Epithelial cell of proximal tubule (primary cell): ENCODE data around the gene MCM9. TPM values are rescaled to one million over a fixed set of nuclear protein-coding genes. Genes with fewer than 3 reads are reported as not detected.
A peak's percentile ranks its signal among the peaks of the same experiment; 100 is the strongest.

ENCODE experiments used
- DNase-seq: peaks from one replicate; pipeline ENCODE4 v3.0.0-alpha.2; 2011; ENCODE audit warnings: low read depth
- H3K4me3 ChIP-seq: 2 replicates; pipeline ENCODE4 v1.5.1; 2011; ENCODE audit warnings: low read depth, mild to moderate bottlenecking, low read length
- CTCF ChIP-seq: conservative IDR thresholded peaks from 2 replicates; pipeline ENCODE4 v1.5.1; 2012; ENCODE audit warnings: low read depth, mild to moderate bottlenecking, low read length
- total RNA-seq: library from RNA; depleted of rRNA; stranded (reverse); fragments of >200 nt; gene quantifications from 2 replicates; pipeline ENCODE4 v1.2.3, GENCODE V29; 2015

MCM9 gene
- total RNA-seq, 1 donor from 2014 or later, result 9.6 TPM

DNA sequence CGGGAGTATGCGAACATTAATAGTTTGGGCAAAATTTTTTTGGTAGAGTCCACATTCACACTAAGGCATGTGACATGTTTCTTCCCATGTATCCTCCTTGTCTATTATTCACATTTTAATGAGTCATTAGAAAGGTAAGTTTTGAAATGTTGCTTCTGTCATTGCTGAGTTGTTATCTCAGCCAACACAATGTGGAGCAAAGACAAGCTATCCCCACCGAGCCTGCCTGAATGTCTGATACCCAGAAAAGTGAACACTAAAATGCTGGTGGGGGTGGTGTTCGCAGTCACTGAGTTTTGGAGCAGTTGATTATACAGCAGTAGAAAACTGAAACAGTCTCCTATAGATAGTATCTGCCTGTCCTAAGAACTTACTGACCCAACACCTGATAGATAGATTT is 109.3 kb downstream of the MCM9 start:
- DNase-seq, result no peak
- TF ChIP-seq CTCF, result no peak
- no peak overlapping the region for H3K4me3 ChIP-seq

- TF ChIP-seq CTCF, result no peak
- no peak for DNase-seq
- H3K4me3 ChIP-seq, result no peak overlapping the region
These were observed 119.5 kb downstream of the MCM9 start for GRCh38 chr6:118815495-118815894.

- peak; percentile 13 for DNase-seq
These were observed 121.2 kb downstream of the MCM9 start for GRCh38 chr6:118813775-118814174.

GRCh38 chr6:118812970-118813369 is 122.0 kb downstream of the MCM9 start:
- no peak overlapping the region for H3K4me3 ChIP-seq
- TF ChIP-seq CTCF, result no peak
- no peak for DNase-seq

More at GRCh38 chr6:118813775-118814174, 121.2 kb downstream of the MCM9 start:
- no peak for TF ChIP-seq CTCF
- H3K4me3 ChIP-seq, result no peak overlapping the region

DNA sequence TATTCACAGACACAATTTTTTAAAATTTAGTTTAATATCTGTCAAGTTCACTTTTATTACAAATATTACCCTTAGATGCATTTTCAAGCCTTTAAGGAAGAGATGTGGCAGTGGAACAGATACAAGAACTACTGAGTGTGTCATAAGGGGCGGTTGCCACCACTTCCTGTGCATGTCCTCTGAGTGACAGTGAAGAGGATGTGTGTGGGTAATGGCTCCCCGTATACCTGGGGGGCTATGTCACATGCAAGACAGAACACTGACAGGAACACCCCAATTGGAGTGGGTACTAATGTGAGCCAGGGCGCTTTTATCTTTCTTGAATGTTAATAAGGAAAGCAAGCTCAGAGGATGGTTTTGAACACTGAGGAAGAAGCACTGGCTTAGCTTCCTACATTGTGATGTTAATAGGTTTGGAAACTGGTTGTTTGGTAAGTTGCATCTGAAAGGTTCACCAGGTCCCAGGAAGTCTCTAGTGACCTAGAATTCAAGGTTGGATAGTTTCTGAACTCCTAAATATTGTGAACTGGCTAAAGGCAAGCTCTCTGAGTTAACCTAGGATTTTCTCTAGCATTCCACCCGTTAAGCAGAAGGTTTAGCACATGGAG is 124.4 kb downstream of the MCM9 start:
- TF ChIP-seq CTCF, result no peak
- DNase-seq, result no peak
- no peak overlapping the region for H3K4me3 ChIP-seq

- no peak for TF ChIP-seq CTCF
- DNase-seq, result no peak
- H3K4me3 ChIP-seq, result no peak overlapping the region
These were observed 125.9 kb downstream of the MCM9 start for GRCh38 chr6:118808793-118809638.

- no peak for DNase-seq
- H3K4me3 ChIP-seq, result no peak overlapping the region
- no peak for TF ChIP-seq CTCF
These were observed 130.9 kb downstream of the MCM9 start for GRCh38 chr6:118804091-118804490.
